PC-3 (cell line): ENCODE results near the gene SBNO2.

Experiments
- EZH2 ChIP-seq: fragments of 300-600 bp; sonication (generic); IDR thresholded peaks from one replicate; pipeline ENCODE4 v1.6.1; 2017; ENCODE audit warnings: antibody characterized with exemption, mild to moderate bottlenecking, low read length; ENCODE audit not compliant: unreplicated experiment
- TF ChIP-seq, protein P1 (sequence below): fragments of 300-600 bp; sonication (generic); conservative IDR thresholded peaks from 2 replicates; pipeline ENCODE4 v1.5.1; 2017; ENCODE audit warnings: antibody characterized with exemption, low read depth, mild to moderate bottlenecking, low read length

GRCh38 chr19:1098177-1099051 is 75.7 kb downstream of the SBNO2 start:
- TF ChIP-seq, protein P1, sequence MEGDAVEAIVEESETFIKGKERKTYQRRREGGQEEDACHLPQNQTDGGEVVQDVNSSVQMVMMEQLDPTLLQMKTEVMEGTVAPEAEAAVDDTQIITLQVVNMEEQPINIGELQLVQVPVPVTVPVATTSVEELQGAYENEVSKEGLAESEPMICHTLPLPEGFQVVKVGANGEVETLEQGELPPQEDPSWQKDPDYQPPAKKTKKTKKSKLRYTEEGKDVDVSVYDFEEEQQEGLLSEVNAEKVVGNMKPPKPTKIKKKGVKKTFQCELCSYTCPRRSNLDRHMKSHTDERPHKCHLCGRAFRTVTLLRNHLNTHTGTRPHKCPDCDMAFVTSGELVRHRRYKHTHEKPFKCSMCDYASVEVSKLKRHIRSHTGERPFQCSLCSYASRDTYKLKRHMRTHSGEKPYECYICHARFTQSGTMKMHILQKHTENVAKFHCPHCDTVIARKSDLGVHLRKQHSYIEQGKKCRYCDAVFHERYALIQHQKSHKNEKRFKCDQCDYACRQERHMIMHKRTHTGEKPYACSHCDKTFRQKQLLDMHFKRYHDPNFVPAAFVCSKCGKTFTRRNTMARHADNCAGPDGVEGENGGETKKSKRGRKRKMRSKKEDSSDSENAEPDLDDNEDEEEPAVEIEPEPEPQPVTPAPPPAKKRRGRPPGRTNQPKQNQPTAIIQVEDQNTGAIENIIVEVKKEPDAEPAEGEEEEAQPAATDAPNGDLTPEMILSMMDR, result no peak
- TF ChIP-seq EZH2, result no peak
